OCI-LY1 (cell line): Measurements from ENCODE around the gene DAO.

Experiments used
- CTCF ChIP-seq: fragments of 200-600 bp; sonication (generic), shearing (Covaris generic); IDR thresholded peaks from 2 replicates; pipeline ENCODE4 v1.5.1; 2017; ENCODE audit warnings: mild to moderate bottlenecking, antibody characterized with exemption, low read length, moderate library complexity, mixed read lengths
- EZH2 ChIP-seq: fragments of 200-600 bp; sonication (generic), shearing (Covaris generic); IDR thresholded peaks from 2 replicates; pipeline ENCODE4 v1.8.0; 2017; ENCODE audit warnings: borderline replicate concordance, mixed run types, mild to moderate bottlenecking, antibody characterized with exemption, low read length, moderate library complexity, mixed read lengths

- TF ChIP-seq CTCF: no peak
- no peak for TF ChIP-seq EZH2
These were observed 17.9 kb upstream of the DAO start for GRCh38 chr12:108861878-108862587.
